SU-DHL-6 (cell line): ENCODE results near the gene SLC38A1.
A peak's percentile ranks its signal among the peaks of the same experiment; 100 is the strongest.

ENCODE experiments used
- H2AFZ ChIP-seq: fragments of 200-600 bp; sonication (generic); 2 replicates; pipeline ENCODE4 v1.6.1; 2014; ENCODE audit warnings: low read depth, mild to moderate bottlenecking, moderate library complexity, mixed read lengths, antibody characterized with exemption, low read length; ENCODE audit not compliant: severe bottlenecking
- H3F3A ChIP-seq: fragments of 200-600 bp; shearing (Covaris generic); 2 replicates; pipeline ENCODE4 v1.6.0; 2016; ENCODE audit warnings: antibody characterized with exemption, mild to moderate bottlenecking; ENCODE audit not compliant: insufficient read depth
- H3K27ac ChIP-seq: fragments of 200-600 bp; sonication (generic); 2 replicates; pipeline ENCODE4 v1.5.1; 2016; ENCODE audit warnings: low read depth, mild to moderate bottlenecking, low read length, moderate library complexity, mixed read lengths
- H3K27me3 ChIP-seq: fragments of 200-600 bp; sonication (generic), shearing (Covaris generic); 2 replicates; pipeline ENCODE4 v1.6.0; 2014; ENCODE audit warnings: mild to moderate bottlenecking, low read length
- H3K36me3 ChIP-seq: fragments of 200-600 bp; sonication (generic); 2 replicates; pipeline ENCODE4 v1.6.1; 2014; ENCODE audit warnings: mild to moderate bottlenecking, low read length, mixed read lengths
- H3K4me2 ChIP-seq: fragments of 300-600, 200-600 bp; shearing (Covaris generic), sonication (generic); 2 replicates; pipeline ENCODE4 v1.6.0; 2014; ENCODE audit warnings: low read length, low read depth, mild to moderate bottlenecking; ENCODE audit not compliant: poor library complexity, severe bottlenecking
- H3K4me3 ChIP-seq: fragments of 200-600 bp; sonication (generic); 2 replicates; pipeline ENCODE4 v1.5.1; 2014; ENCODE audit warnings: antibody characterized with exemption, low read length, mild to moderate bottlenecking, mixed read lengths; ENCODE audit not compliant: insufficient read depth, poor library complexity, severe bottlenecking
- H3K79me2 ChIP-seq: fragments of 200-600 bp; sonication (generic); 2 replicates; pipeline ENCODE4 v1.6.1; 2014; ENCODE audit warnings: mild to moderate bottlenecking, low read length, moderate library complexity; ENCODE audit not compliant: insufficient read depth
- H3K9ac ChIP-seq: fragments of 200-600 bp; sonication (generic); 2 replicates; pipeline ENCODE4 v1.7.0; 2014; ENCODE audit warnings: mild to moderate bottlenecking, low read length
- H3K9me2 ChIP-seq: fragments of 200-600 bp; sonication (generic); replicated peaks from 2 replicates; pipeline ENCODE4 v1.6.1; 2014; ENCODE audit warnings: low read length; ENCODE audit not compliant: insufficient read depth
- H3K9me3 ChIP-seq: fragments of 200-600 bp; sonication (generic); 2 replicates; pipeline ENCODE4 v1.6.1; 2014; ENCODE audit warnings: low read length, mixed read lengths; ENCODE audit not compliant: insufficient read depth
- H4K20me1 ChIP-seq: fragments of 200-600 bp; sonication (generic); 2 replicates; pipeline ENCODE4 v1.6.1; 2014; ENCODE audit warnings: low read depth, mild to moderate bottlenecking, antibody characterized with exemption, low read length, moderate library complexity, mixed read lengths
- EZH2phosphoT487 ChIP-seq: fragments of 200-600 bp; sonication (generic), shearing (Covaris generic); conservative IDR thresholded peaks from 2 replicates; pipeline ENCODE4 v1.6.1; 2018; ENCODE audit warnings: mild to moderate bottlenecking, antibody characterized with exemption, low read length, moderate library complexity, mixed read lengths
- TF ChIP-seq, protein P1 (sequence below): fragments of 200-600 bp; sonication (generic); IDR thresholded peaks from one replicate; pipeline ENCODE4 v1.5.1; 2017; ENCODE audit warnings: antibody characterized with exemption, mild to moderate bottlenecking, low read length, moderate library complexity; ENCODE audit not compliant: insufficient read depth, poor library complexity, severe bottlenecking

The SLC38A1 gene

DNA sequence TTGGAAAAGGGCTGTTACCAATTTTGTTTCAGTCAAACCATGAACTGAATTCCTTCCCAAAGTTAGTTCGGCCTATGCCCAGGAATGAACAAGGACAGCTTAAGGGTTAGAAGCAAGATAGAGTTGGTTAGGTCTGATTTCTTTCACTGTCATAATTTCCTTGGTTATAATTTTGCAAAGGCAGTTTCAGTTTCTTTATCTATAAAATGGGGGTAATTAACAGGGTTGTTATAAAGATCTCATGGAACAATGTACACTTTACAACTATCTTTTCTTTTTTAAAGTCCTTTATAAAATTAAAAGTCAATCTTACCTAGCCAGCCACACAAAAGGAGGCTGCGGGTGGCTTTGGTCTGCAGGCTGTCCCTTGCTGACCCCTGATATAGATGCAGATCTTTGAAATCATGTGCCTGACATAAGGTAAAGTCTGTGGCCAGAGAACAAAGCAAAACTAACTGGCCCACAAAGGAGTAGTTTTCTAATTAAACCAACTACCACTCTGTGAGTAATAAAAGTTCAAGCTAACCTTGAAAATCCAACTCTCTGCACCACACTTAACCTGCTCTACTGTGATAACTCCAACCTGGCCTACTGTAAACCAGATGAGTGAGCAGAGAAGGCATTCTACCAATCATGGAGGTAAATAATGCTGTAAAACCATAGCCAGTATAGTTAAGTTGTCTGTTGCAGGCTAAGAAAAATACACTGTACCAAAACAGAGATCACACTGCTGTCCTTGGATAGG lies 49.5 kb downstream of the SLC38A1 start:
- TF ChIP-seq, protein P1, sequence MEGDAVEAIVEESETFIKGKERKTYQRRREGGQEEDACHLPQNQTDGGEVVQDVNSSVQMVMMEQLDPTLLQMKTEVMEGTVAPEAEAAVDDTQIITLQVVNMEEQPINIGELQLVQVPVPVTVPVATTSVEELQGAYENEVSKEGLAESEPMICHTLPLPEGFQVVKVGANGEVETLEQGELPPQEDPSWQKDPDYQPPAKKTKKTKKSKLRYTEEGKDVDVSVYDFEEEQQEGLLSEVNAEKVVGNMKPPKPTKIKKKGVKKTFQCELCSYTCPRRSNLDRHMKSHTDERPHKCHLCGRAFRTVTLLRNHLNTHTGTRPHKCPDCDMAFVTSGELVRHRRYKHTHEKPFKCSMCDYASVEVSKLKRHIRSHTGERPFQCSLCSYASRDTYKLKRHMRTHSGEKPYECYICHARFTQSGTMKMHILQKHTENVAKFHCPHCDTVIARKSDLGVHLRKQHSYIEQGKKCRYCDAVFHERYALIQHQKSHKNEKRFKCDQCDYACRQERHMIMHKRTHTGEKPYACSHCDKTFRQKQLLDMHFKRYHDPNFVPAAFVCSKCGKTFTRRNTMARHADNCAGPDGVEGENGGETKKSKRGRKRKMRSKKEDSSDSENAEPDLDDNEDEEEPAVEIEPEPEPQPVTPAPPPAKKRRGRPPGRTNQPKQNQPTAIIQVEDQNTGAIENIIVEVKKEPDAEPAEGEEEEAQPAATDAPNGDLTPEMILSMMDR, result no peak
- no peak for TF ChIP-seq EZH2phosphoT487
- no peaks in the 10 kb centered on the region; the same call in 1 of the 2 replicates for H4K20me1 ChIP-seq
- H3K27me3 ChIP-seq, result no peaks in the 10 kb centered on the region
- H3K27ac ChIP-seq, result peak overlapping the region; percentile 60
- H3K36me3 ChIP-seq, result peaks cover 15% of the 10 kb centered on the region
- H3K4me3 ChIP-seq, result no peak overlapping the region
- H3K4me2 ChIP-seq, result peak overlapping the region; percentile 1
- no peak overlapping the region for H3K9ac ChIP-seq
- no peaks in the 10 kb centered on the region for H3K9me3 ChIP-seq
- no peak overlapping the region for H2AFZ ChIP-seq
- peaks cover 29% of the 10 kb centered on the region for H3K79me2 ChIP-seq
- H3F3A ChIP-seq, result peaks cover 50% of the 10 kb centered on the region
- H3K9me2 ChIP-seq, result no peaks in the 10 kb centered on the region

DNA sequence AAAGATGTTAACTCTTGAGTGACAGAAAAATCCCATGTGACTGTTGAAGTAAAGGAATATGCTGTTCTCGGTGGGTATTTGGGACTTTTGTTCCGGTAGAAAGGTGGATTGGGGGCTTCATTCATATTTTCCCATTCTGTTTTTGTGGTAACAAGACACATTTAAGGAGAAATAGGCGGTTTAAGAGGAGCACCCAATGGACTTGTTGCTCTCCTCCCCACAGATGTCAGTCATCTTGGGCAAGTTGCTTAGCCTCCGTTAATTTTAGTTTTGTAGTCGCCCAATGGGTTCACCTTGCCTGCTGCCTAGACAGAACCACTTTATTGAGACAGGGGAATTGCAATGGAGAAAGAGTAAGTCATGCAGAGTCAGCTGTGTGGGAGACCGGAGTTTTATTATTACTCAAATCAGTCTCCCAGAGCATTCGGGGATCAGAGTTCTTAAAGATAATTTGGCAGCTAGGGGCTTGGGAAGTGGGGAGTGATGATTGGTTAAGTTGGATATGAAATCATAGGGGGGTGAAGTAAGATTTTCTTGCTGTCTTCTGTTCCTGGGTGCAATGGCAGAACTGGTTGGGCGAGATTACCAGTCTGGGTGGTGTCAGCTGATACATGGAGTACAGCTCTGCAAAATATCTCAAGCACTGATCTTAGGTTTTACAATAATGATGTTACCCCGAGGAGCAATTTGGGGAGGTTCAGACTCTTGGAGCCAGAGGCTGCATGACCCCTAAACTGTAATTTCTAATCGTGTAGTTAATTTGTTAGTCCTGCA lies 50.3 kb downstream of the SLC38A1 start:
- Histone ChIP-seq H3F3A (peaks cover 50% of the 10 kb centered on the region), H3K9me3 (no peaks in the 10 kb centered on the region), H3K4me3 (no peak overlapping the region), H3K36me3 (peaks cover 15% of the 10 kb centered on the region), H3K9me2 (no peaks in the 10 kb centered on the region), H3K27ac (peak overlapping the region; percentile 83), H3K27me3 (no peaks in the 10 kb centered on the region), H3K4me2 (peak overlapping the region; percentile 83), H3K79me2 (peaks cover 30% of the 10 kb centered on the region), H2AFZ (no peak overlapping the region), H4K20me1 (no peaks in the 10 kb centered on the region; the same call in 1 of the 2 replicates), H3K9ac (no peak overlapping the region)
- TF ChIP-seq EZH2phosphoT487, result no peak
- TF ChIP-seq, protein P1, result no peak

DNA sequence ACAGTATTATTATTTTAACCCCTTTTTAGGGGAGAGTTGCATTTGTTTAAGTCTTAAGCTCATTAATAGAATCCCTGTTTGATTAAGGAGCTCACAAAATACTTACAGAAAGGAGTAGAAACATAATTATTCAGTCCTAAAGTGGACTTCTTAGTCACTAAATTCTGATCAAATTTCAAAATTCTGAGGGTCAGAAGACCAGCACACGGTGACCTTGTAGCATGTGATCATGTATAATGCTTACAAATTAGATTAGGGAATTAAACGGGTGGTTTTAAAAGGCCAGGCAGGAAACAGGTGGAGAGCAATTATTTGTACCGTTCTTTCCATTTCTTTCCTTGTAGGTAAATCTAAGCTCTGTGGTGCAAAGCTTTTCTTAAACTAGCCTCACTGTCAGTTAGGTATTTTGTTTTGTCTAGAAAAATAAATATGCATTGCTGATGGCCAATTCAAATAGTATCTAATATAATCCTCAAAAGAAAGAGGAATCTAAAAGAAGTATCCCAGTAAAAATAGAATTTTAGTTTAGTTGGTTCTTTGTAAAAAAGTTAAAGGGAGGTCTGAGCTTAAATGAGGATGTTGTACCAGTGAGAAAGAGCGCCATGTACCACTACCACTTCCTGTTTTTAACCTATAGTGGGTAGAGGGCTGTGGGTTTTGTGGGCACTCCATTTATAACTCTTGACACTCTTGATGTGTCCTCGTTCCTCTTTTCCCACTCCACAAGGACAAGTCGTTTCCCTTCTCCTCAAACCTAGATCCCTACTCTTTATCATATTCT lies 51.1 kb downstream of the SLC38A1 start:
- no peaks in the 10 kb centered on the region for H3K9me3 ChIP-seq
- peak overlapping the region; percentile 83 for H3K4me2 ChIP-seq
- H3K79me2 ChIP-seq, result peaks cover 30% of the 10 kb centered on the region
- peaks cover 55% of the 10 kb centered on the region for H3F3A ChIP-seq
- TF ChIP-seq EZH2phosphoT487, result no peak
- TF ChIP-seq, protein P1, result no peak
- 0 out of 2 replicates have a peak overlapping the region, but pooled peaks have one; percentile 3 for H3K9ac ChIP-seq
- H3K9me2 ChIP-seq, result no peaks in the 10 kb centered on the region
- no peaks in the 10 kb centered on the region; the same call in 1 of the 2 replicates for H4K20me1 ChIP-seq
- H3K4me3 ChIP-seq, result peak overlapping the region; percentile 33
- peak overlapping the region; percentile 83 for H3K27ac ChIP-seq
- peaks cover 15% of the 10 kb centered on the region for H3K36me3 ChIP-seq
- H2AFZ ChIP-seq, result no peak overlapping the region
- H3K27me3 ChIP-seq, result no peaks in the 10 kb centered on the region
